NCI-H2029 (cell line): ENCODE measurements around the gene VWDE.

Experiments used
- DNase-seq: peaks from one replicate; lab custom pipeline; 2025; lab: John Stamatoyannopoulos, UW

The VWDE gene

DNA sequence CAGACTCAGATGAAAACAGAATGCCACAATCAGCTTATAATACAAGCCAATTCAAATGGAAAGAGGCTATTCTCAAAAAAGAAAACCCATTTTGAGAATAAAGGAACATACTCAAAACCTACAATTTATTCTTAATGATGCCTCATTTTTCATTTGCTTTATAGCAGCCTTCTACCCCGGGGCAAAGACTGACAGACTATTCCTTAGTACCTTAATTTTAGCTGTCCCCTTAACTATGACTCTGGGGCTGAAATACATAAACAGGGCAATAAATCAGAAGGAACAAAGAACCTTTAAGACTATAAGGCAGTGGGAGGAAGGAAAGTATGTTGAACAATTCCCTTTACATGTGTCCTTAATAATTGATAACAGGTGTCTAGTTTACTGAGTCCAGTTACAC lies 115.8 kb downstream of the VWDE start:
- DNase-seq: no peak

DNA sequence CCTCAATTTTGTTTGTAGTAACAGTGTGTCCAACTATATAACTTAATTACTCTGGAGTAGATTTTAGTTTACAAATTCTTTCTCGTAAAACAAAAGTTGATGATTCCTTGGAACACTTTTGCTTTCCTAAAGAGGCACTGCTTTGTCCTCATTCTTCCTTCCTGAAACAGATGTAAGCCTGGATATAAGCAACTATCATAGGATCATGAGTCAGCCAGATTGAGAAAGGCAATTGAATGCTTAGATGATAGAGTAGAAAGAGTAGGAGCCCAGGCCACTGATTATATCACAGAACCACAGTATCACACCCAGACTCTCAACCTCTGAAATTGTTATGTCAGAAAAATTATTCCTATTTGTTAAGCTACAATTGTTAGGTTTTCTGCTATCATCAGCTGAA lies 122.6 kb downstream of the VWDE start:
- DNase-seq: no peak
